ENCODE measurements around the gene BABAM1. TPM values are rescaled to one million over a fixed set of nuclear protein-coding genes. Genes with fewer than 3 reads are reported as not detected.

BABAM1 gene
- total and polyA plus RNA-seq, 9 of the 15 experiments (the other 6 are each of a cell fraction or from before 2014, with no cell fraction given), result 14.7 to 160 (median 113) TPM

DNA sequence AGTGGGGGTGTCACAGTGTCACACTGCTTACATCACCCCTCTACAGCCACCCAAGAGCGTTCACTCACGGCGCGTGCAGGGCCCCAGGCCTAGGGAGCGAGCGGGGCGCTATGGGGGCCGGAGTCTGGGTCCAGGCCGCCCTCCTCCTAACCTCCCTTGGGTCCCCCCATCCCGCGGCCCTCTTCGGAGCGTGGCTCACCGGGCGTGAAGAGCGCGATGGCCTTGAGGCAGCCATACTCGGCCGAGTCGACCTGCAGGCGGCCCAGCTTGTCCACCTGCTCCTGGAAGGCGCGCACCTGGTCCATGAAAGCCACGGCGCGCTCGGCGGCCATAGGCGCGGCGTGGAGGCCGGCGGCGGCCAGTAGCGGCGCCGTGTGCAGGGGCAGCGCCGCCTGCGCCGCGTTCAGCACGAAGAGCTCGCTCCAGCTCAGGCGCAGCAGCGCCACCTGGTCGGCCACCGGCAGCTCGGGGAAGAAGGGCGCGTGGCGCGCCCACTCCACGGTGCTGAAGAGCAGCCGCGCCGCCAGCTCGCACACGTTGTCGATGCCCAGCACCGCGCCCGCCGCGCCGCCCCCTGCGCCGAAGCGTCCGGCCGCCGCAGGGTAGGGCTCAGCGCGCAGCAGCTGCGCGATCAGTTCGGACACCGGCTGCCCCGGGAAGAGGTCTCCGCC is 31.8 kb upstream of the BABAM1 start (continued):
- TF ChIP-seq, protein P1, sequence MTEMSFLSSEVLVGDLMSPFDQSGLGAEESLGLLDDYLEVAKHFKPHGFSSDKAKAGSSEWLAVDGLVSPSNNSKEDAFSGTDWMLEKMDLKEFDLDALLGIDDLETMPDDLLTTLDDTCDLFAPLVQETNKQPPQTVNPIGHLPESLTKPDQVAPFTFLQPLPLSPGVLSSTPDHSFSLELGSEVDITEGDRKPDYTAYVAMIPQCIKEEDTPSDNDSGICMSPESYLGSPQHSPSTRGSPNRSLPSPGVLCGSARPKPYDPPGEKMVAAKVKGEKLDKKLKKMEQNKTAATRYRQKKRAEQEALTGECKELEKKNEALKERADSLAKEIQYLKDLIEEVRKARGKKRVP (CRISPR knock-in tag; IDR thresholded peaks at IDR 0.05), result no peak
- no peak for TF ChIP-seq CHCHD3 (CRISPR knock-in tag; IDR thresholded peaks at IDR 0.05)
- no peak for TF ChIP-seq CGGBP1 (CRISPR knock-in tag; IDR thresholded peaks at IDR 0.05)
- TF ChIP-seq, protein P2, sequence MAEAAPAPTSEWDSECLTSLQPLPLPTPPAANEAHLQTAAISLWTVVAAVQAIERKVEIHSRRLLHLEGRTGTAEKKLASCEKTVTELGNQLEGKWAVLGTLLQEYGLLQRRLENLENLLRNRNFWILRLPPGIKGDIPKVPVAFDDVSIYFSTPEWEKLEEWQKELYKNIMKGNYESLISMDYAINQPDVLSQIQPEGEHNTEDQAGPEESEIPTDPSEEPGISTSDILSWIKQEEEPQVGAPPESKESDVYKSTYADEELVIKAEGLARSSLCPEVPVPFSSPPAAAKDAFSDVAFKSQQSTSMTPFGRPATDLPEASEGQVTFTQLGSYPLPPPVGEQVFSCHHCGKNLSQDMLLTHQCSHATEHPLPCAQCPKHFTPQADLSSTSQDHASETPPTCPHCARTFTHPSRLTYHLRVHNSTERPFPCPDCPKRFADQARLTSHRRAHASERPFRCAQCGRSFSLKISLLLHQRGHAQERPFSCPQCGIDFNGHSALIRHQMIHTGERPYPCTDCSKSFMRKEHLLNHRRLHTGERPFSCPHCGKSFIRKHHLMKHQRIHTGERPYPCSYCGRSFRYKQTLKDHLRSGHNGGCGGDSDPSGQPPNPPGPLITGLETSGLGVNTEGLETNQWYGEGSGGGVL (CRISPR knock-in tag; IDR thresholded peaks at IDR 0.05), result no peak
- TF ChIP-seq SOX6 (IDR thresholded peaks at IDR 0.05), result peak; percentile 45; the same call in 1 of the 2 replicates
- peak; percentile 91 for TF ChIP-seq HNRNPL (IDR thresholded peaks at IDR 0.05; ENCODE audit: low read depth, low read length)
- TF ChIP-seq SNIP1 (IDR thresholded peaks at IDR 0.05; ENCODE audit: low read depth), result no peak
- no peak; the same call in 1 of the 2 replicates for TF ChIP-seq CREB1 (IDR thresholded peaks at IDR 0.05)
- TF ChIP-seq CREB1 (CRISPR knock-in tag; IDR thresholded peaks at IDR 0.05), result no peak
- TF ChIP-seq CBX3 (IDR thresholded peaks at IDR 0.05; ENCODE audit: borderline replicate concordance in 1 of 2, low read length in 2 of 2), result no peak
- TF ChIP-seq RBM14 (IDR thresholded peaks at IDR 0.05; ENCODE audit: borderline replicate concordance, insufficient read depth, low read depth, low read length), result no peak
- TF ChIP-seq, protein P3, sequence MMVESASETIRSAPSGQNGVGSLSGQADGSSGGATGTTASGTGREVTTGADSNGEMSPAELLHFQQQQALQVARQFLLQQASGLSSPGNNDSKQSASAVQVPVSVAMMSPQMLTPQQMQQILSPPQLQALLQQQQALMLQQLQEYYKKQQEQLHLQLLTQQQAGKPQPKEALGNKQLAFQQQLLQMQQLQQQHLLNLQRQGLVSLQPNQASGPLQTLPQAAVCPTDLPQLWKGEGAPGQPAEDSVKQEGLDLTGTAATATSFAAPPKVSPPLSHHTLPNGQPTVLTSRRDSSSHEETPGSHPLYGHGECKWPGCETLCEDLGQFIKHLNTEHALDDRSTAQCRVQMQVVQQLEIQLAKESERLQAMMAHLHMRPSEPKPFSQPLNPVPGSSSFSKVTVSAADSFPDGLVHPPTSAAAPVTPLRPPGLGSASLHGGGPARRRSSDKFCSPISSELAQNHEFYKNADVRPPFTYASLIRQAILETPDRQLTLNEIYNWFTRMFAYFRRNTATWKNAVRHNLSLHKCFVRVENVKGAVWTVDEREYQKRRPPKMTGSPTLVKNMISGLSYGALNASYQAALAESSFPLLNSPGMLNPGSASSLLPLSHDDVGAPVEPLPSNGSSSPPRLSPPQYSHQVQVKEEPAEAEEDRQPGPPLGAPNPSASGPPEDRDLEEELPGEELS (CRISPR knock-in tag; IDR thresholded peaks at IDR 0.05; ENCODE audit: borderline replicate concordance), result no peak
- TF ChIP-seq MAFF (IDR thresholded peaks at IDR 0.05; ENCODE audit: low read length), result no peak
- TF ChIP-seq NCOA6 (IDR thresholded peaks at IDR 0.05), result no peak
- peak; percentile 93 for TF ChIP-seq FIP1L1 (IDR thresholded peaks at IDR 0.05; ENCODE audit: low read depth, low read length, poor library complexity, severe bottlenecking)
- TF ChIP-seq TOE1 (IDR thresholded peaks at IDR 0.05; ENCODE audit: borderline replicate concordance), result no peak
- TF ChIP-seq TOE1 (CRISPR knock-in tag; IDR thresholded peaks at IDR 0.05; ENCODE audit: borderline replicate concordance, low read depth), result no peak
- TF ChIP-seq ZNF699 (CRISPR knock-in tag; IDR thresholded peaks at IDR 0.05; ENCODE audit: insufficient replicate concordance), result peak; percentile 6

Data from K562 (cell line).